ENCODE data around the gene WWOX.

DNA sequence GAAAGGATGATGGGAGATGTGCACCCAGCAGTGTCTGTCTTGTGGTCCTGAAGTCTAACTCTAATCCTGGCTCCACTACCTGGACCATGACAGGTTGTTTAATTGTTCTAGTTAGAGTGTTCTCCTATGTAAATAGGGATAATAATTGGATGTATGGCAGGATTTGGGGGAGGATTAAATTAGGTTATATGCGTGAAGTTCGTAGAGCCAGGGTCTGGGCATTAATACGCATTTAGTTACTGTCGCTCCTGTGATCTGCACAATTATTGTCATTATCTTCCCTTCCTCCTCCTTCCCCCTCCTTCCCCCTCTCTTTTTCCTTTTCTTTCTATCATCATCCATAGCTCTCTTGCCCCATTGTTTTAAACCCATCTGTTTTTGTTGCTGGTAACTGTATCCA, 210.3 kb downstream of the WWOX start:
- TF ChIP-seq POLR2A (IDR thresholded peaks at IDR 0.05; ENCODE audit: low read depth, low read length) (no peak), MYC (IDR thresholded peaks at IDR 0.05; ENCODE audit: low read depth, low read length) (no peak), POLR2AphosphoS5 (IDR thresholded peaks at IDR 0.05; ENCODE audit: insufficient read depth, low read depth, low read length) (no peak)
- TF ChIP-seq, protein P1, sequence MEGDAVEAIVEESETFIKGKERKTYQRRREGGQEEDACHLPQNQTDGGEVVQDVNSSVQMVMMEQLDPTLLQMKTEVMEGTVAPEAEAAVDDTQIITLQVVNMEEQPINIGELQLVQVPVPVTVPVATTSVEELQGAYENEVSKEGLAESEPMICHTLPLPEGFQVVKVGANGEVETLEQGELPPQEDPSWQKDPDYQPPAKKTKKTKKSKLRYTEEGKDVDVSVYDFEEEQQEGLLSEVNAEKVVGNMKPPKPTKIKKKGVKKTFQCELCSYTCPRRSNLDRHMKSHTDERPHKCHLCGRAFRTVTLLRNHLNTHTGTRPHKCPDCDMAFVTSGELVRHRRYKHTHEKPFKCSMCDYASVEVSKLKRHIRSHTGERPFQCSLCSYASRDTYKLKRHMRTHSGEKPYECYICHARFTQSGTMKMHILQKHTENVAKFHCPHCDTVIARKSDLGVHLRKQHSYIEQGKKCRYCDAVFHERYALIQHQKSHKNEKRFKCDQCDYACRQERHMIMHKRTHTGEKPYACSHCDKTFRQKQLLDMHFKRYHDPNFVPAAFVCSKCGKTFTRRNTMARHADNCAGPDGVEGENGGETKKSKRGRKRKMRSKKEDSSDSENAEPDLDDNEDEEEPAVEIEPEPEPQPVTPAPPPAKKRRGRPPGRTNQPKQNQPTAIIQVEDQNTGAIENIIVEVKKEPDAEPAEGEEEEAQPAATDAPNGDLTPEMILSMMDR (IDR thresholded peaks at IDR 0.05; ENCODE audit: extremely low read depth in 1 of 2, insufficient read depth in 1 of 2, low read depth in 1 of 2, low read length in 2 of 2): no peak
